NCI-H748 treated with DMSO at 0.1 percent for 48 hours (cell line): ENCODE data around the gene CAMK2G.
"Not testable (repeated sequence)": the region's sequence is repeated elsewhere in the genome, so short reads cannot be mapped to it uniquely, and the experiment has no call there.

Source experiments
- DNase-seq: peaks from one replicate; lab custom pipeline; 2025; lab: John Stamatoyannopoulos, UW

Gene CAMK2G

DNA sequence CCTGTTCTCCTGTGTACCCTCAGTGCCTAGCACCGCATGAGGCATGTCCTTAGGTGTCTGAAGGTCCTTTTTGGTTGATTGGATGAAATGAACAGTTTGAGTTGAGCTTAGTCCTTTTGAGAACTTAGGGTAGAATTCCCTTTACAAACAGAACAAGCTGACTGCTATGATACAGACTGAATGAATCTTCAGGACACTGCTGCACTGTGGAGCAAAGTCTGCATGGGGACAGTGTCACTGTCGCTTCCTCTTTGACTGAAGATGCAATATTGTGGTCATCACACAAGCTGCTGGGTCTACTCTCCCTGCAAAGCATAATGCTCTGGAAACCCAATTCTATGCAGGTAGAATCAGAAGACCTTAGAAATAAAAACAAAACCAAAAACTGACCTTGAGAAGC, 28.0 kb upstream of the CAMK2G start:
- DNase-seq = no peak

DNA sequence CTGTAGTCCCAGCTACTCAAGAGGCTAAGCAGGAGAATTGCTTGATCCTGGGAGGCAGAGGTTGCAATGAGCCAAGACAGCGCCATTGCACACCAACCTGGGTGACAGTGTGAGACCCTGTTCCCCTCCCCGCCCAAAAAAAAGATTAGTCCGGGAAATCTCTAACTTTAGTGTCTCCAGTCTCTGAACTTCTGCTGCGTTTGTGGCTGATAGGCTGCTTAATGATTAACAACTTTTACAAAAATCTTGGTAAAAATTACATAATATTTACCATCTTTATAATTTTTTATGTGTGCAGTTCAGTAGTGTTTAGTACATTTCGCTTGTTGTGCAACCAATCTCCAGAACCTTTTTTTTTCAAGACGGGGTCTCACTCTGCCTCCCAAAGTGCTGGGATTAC, 26.9 kb upstream of the CAMK2G start:
- DNase-seq = no peak

DNA sequence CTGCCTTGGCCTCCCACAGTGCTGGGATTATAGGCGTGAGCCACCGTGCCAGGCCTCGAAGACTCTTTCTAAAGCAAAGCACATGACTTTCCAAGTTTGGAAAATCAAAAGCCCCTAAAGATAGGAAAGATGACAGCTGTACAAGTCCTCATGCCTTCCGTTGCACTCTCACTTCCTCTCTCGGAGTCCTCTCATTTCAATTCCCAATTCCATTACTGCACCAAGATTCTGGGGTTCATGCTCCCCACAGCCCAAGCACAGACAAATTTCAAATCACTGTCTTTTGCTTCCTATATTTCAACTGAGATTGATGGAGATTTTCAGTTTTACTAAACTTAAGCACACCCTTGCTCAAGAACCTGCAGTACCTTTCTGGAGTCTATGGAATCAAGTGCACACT, 25.7 kb upstream of the CAMK2G start:
- DNase-seq = no peak

DNA sequence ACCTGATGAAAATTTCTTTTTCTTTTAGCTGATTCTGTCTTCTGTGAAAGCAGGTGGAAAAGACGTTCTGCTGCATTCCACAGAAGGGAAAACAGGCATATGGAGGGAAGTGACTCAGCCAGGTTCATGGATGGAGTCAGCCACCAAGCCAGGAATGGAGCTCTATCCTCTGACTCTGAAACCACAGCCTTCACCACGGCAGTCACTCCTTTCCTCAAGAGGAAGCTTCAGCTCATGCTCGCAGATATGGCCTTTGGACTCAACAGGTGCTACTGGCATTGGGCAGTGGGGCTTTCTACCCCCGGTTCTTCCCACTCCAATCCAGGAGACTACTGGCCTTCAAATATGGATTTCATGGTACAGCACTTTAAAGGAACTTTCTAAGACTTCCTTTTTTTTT, 25.1 kb upstream of the CAMK2G start:
- DNase-seq = no peak

DNA sequence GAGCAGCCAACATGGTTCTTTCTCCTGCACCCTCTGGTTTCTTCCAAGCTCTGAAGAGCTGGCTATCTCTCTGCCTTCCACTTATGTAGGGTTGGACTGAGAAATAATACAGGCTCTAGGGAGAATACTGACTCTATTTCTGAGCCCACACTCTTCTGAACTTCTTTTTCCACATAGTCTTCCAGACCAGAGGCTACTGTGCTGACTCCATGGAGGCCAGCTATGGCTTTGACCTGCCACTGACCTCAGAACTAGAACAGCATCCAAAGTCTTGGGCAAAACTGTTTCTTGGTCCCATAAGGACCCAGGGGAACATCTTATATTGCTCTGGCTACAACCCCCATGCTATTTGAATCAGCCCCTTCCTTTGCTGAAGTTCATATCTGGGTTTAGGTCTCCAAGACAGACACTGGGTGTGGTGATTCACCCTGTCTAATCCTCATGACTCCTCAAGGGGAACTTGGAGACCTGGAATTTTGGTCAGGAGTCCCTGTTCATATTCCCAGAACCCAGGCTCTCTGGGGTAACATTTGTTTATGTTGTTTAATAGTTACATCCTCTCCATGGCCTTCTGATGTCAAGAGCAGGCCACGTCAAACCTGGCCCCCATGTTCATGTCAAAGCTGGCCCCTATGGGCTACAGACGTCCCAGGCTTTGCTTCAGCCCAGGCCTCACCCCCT, 24.5 kb upstream of the CAMK2G start:
- DNase-seq = no peak

DNA sequence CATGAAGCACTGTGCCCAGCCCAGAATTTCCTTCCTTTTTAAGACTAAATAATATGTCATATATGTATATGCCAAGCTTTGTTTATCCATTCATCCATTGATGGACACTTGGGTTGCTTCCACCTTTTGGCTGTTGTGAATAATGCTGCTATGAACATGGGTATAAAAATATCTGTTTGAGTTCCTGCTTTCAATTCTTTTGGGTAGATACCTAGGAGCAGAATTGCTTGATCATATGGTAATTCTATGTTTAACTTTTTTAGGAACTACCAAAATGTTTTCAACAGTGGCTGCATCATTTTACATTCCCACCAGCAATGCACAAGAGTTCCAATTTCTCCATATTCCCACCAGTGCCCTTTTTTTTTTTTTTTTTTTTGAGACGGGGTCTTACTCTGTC, 23.3 kb upstream of the CAMK2G start:
- no peak for DNase-seq

DNA sequence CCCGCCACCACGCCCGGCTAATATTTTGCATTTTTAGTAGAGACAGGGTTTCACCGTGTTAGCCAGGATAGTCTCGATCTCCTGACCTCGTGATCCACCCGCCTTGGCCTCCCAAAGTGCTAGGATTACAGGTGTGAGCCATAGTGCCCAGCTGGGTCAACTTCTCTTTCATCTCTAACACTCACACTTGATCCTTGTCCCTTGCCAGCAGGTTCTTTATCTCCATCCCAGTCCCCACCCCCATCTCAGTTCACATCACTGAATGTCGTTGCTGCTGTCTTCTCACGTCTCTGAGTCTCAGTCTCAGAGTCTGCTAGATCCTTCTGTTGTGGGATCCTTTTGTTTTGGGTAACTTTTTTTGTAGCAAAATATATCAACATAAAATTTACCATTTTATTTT, 21.0 kb upstream of the CAMK2G start:
- not testable (repeated sequence) for DNase-seq

DNA sequence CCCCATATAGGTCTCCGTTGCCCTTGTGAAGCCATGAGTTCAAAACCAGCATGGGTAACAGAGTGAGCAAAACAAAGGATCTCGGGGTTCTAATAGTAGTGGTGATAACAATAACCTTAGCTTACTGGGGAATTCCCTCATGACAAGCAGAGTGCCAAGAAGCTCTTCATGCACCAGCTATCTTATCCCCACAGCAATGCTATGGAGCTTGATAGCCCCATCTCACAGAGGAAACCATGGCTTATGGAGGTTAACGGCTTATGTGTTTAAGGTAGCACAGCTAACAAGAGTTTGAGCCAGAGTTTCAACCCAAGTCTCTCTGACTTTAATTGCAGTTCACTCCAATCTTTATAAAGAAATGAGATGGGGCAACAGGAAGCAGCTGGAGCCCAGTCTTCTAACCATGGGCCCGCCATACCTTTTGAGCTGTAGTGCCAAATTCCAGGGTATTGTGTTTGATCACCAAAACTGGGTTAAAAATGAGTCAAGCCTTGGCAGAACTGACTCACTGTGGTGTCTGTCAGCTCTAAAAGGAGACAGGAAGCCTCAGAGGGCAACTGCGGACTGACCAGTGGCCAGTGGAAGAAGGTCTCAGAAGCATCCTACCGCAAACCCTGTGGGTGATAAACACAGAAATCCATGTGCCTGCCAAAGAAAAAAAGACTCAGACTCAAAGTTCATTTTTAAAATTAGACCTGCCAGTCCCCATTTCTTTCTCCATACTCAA, 20.1 kb upstream of the CAMK2G start:
- no peak for DNase-seq

DNA sequence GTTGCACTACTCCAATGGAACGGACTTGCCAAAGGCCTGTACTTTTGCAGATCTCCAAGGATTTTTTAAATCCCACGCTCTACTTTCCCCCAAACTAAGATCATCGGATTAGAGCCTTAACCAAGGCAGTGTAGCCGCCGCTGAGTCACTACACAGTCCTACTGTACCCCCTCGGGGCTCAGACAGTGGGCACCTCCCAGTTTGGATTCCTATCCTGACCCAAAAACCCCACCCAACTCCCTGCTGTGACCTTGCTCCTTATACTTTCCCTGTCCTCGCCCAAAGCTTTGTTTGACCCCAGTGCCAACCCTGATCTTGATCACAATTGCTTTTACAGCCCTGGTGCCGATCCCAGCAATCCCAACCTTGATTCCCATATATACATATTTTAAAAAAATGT, 19.1 kb upstream of the CAMK2G start:
- no peak for DNase-seq

DNA sequence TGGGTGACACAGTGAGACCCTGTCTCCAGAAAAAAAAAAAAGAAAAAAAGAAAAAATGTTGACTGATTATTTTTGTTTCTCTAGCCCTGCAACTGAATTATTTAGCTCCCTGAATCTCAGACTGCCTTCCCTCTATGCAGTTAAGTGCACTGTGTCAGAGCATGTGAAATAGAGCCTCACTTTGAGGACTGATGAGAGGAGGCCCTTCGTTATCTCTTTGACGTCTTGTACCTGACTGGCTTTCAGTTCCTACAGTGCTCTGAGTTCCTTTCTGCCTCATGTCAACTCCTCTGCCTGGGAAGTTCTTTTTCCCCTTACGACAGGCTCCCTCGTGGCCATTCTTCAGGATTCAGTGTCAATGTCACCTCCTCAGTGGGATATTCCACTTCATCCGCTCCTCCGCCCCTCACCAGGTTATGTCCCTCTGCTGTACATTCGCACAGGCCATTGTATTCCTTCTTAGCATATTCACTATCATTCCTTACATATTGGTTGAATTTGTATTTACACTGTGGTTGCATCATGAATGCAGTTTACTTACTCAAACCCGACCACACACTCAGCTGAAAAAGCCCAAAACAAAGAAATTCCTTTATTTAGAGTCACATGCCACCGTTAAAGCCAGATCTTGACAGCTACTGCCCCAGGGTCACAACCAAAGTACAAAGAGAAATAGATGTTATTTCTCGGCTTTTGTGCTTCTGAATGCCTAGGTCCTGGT, 18.1 kb upstream of the CAMK2G start:
- DNase-seq = no peak

DNA sequence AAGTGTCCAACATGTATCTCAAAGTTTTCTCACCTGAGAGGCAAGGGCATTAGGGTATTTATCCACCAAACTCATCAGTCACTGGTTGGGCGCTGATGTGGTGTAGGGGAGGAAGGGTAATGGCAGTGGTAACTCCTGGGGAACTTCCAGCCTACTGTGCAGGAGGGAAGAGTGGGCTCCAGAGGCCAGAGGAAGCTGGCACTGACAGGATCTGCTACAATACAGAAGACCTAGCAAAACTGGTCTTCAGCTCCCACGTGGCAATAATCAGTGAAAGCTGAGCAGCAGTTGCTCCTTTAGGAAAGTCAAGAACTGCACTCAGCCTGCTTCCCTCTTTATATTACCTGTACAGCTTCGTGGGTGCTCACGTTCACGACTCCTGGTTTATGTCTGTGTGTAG, 17.2 kb upstream of the CAMK2G start:
- DNase-seq = no peak

DNA sequence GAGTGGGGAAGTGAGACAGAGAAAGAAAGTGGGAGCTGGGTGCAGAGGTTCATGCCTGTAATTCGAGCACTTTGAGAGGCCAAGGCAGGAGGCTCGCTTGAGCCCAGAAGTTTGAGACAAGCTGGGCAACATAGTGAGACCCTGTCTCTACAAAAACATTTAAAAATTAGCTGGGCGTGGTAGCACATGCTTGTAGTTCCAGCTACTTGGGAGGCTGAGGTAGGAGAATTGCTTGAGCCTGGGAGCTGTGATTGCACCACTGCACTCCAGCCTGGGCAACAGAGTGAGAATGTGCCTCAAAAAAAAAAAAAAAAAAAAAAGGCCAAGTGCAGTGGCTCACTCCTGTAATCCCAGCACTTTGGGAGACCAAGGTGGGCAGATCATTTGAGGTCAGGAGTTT, 16.5 kb upstream of the CAMK2G start:
- not testable (repeated sequence) for DNase-seq

DNA sequence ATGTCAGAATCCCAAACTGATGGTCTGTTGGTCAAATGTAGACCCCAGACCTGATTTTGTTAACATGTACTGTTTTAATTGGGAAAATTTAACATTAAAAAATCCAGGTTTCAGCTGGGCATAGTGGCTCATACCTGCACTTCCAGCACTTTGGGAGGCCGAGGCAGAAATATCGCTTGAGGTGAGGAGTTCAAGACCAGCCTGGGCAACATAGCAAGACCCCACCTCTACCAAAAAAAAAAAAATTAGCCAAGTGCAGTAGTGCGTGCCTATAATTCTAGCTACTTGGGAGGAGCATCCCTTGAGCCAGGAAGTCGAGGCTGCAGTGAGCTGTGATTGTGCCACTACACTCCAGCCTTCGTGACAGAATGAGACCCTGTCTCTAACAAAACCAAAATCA, 15.9 kb upstream of the CAMK2G start:
- no peak for DNase-seq

DNA sequence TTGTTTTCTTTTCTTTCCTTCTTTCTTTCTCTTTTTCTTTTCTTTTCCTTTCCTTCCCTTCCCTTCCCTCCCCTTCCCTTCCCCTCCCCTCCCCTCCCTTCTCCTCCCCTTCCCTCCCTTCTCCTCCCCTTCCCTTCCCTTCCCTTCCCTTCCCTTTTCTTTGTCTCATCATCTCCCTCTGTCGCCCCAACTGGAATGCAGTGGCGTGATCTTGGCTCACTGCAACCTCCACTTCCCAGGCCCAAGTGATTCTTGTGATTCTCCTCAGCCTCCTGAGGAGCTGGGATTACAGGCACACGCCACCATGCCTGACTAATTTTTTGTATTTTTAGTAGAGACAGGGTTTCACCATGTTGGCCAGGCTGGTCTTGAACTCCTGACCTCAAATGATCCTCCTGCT, 15.1 kb upstream of the CAMK2G start:
- not testable (repeated sequence) for DNase-seq

DNA sequence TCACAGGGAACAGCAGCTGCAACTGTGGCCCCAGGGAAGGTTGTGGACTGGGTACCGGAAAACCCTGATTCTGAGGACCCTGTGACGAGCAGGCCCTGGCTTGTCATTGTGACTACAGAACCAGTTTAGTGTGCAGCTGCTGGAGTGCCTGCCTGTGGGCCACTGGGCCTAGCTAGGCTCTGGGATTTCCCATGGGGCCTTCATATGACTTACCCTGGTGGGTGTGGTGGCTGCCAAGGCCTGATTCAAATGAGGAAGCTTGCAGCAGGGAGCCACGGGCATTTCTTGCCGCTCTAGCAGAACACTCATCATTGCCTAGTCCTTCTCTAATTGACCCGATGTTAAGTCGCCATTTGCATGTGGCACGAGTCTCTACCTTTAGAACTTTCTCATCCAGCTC, 14.7 kb upstream of the CAMK2G start:
- DNase-seq = no peak

DNA sequence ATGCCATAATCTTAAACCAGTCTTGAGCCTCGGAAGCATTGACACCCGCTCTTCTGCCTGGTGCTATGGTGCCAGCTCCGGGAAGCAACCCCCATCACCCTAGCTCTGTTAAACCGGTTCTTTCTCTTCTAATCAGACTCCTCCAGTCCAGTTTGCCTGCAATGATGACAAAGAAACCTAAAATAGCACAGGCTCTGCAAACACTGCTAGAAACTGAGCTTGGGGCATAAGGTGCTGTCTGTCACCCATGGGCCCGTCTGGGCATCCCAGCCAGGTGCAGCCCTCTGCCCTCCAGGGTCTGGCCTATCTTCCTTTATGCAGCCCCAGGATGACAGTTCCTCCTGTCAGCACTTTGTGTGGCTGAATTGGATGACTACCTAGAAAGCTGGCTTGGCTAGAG, 14.2 kb upstream of the CAMK2G start:
- DNase-seq = no peak

DNA sequence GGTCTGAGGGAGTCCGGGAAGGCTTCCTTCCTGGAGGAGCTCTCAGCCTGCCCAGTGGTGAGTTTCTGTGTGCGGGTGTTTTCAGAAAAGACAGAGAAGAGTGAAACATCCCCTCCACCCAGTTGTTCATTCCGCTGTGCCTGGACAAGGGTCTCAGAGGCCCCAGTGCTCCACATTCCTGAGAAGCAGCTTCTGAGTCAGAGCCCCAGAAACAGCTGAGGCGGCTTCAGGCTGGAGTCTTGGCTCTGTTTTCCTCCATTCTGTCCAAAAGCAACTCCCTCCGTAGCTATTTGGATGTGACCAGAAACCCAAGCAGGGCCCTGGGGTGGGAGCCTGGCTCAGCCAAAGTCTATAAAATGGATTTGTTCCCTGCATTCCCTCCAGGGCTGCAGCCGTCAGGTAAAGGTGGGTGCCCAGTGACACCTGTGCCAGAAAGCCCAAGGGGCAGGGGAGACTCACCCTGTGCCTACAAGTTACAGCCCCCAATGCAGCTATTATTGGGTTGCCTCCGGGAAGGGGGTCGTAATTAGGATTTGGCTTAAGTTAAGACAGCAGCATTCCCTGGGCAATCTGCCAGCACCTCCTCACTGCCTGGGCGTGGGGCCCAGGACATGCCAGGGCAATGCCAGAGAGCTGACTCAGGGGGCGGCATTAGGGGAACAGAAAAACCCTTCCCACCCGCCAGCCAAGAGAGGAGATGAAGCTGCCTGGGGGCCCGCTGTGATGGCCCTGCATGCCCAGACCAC, 13.1 kb upstream of the CAMK2G start:
- no peak for DNase-seq

DNA sequence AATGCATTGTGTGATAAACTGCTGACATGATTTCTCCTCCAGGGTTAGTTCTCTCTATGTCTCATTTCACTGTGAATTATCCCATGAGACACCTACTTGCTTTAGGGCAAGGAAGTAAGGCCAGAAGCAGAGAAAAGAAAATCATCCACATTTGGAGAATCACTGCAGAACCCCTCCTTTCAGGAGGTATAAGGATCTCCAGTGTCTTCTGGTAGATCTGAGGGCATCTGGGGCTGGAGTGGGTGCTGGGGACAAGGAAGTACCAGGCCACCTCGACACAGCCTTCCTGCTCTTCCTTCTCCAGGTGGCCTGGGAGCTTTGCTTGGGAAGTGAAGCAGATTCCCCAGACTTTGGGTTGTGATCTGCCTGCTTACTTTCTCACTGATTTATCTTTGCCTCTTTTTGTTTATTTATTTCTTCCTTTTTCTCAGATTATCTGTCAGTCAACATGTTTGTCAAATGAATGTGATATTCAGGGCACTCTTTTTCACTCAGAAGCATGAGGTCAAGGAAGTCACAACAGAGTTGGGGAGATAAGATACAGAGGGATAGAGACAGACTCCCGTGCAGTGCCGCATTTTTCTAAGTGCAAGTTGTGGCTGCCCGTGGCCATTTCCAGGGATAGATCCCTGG, 12.4 kb upstream of the CAMK2G start:
- no peak for DNase-seq

DNA sequence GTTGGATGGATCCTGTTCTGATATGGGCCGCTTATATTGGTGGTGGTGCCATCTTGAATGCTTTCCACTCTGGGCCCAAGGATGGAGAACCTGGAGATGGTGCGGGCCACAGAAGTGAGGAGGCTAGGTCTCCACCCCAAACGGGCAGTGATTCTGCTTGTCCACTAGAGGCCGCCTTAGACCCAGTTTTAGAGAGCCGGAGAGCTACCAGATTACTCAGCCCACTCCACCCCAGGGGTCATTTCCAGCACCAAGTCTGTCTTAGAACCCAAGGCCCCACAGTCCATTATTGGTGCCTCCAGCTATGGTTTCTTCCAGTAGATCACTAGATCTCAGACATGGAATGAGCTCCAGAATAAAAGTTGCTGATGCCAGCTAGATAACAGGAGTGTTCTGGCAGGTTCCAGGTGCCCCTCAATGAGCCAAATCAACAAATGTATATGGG, 11.8 kb upstream of the CAMK2G start:
- DNase-seq = peak; percentile 34

DNA sequence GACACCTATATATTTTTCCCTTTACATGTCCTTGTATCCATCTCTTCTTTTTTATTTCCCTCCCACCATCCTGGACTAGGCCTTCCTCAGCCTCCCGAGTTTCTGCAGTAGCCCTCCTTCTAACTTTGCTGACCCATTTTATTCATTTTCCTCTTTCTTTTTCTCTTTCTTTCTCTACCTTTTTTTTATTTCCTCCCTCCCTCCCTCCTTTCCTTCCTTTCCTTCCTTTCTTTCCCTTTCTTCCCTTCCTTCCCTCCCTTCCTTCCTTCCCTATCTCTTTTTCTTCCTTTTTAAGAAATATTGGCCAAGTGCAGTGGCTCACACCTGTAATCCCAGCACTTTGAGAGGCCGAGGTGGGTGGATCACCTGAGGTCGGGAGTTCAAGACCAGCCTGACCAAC, 9.7 kb upstream of the CAMK2G start:
- no peak for DNase-seq

DNA sequence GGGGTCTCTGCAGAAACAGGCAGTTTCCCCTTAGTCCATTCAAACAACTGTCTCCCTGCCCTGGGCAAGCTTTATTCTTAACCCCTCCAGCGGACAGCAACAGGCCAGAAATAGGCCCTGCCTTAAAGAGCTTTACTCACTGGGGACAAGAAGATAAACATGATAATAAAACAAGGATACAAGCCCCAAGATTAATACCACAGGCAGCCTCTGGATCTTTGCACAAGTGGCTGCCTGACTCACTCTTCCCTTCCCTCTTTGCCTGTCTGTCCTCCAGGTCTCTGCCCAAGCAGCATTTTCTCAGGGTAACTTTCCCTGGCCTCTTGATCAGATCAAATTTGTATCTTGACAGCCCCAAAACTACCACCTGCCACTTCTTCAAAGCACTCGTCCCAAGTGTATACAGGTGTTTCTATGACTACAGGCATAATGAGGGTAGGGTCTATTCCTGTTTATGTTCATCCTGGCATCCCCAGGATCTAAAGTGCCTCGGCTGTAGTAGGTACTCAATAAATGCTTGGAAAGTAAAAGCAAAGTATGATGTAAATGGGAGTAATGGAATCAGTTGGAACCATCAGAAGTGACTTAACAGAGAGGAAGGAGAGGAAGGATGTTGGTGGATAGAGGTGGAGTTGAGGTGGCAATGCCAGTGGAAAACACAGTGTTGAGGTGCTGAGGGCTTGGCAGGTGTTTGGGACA, 7.0 kb upstream of the CAMK2G start:
- DNase-seq = no peak
